Caco-2 (cell line): ENCODE measurements around the gene XPO4. TPM values are rescaled to one million over a fixed set of nuclear protein-coding genes. Genes with fewer than 3 reads are reported as not detected.

Experiments used
- BruUV-seq: library from RNA; stranded (reverse); fragments of 400-500 nt; replicated peaks from 2 replicates; lab custom pipeline; 2021; lab: Mats Ljungman, UMichigan
- CTCF ChIA-PET: fragments of 300-600 bp; sonication (Branson Sonifier 250); formaldehyde crosslinking; loops from one replicate; lab custom pipeline; 2022; ENCODE audit warnings: antibody characterized with exemption; lab: Charles Lee
- POLR2A ChIA-PET: fragments of 300-600 bp; sonication (Branson Sonifier 250); formaldehyde crosslinking; loops from one replicate; lab custom pipeline; 2022; ENCODE audit warnings: antibody characterized with exemption; lab: Charles Lee
- DNase-seq, 2 experiments: peaks; one replicate each; pipeline versions ENCODE4 v3.0.0 to v3.0.0-alpha.2; 2020 to 2022
- H3K27me3 ChIP-seq: replicated peaks from 2 replicates; pipeline ENCODE4 v1.6.0; 2011; ENCODE audit warnings: low read length; ENCODE audit not compliant: control insufficient read depth, insufficient read depth
- H3K36me3 ChIP-seq: 2 replicates; pipeline ENCODE4 v1.5.1; 2011; ENCODE audit warnings: low read length; ENCODE audit not compliant: control insufficient read depth, insufficient read depth
- H3K4me1 ChIP-seq: fragments of 250-450 bp; sonication (Bioruptor Pico); 2 replicates; pipeline ENCODE4 v1.5.1; 2020; ENCODE audit warnings: mild to moderate bottlenecking
- H3K4me3 ChIP-seq: 2 replicates; pipeline ENCODE4 v1.5.1; 2011; ENCODE audit warnings: low read depth, mild to moderate bottlenecking, control low read depth, low read length
- H3K9me3 ChIP-seq: fragments of 250-450 bp; sonication (Bioruptor Pico); 2 replicates; pipeline ENCODE4 v1.5.1; 2020; ENCODE audit warnings: mild to moderate bottlenecking, moderate library complexity
- H3K27ac Mint-ChIP-seq: one replicate; pipeline ENCODE4 v1.8.0; 2022; ENCODE audit warnings: mixed read lengths; ENCODE audit not compliant: unreplicated experiment
- H3K27me3 Mint-ChIP-seq: one replicate; pipeline ENCODE4 v1.8.0; 2022; ENCODE audit warnings: mixed read lengths; ENCODE audit not compliant: insufficient read depth, unreplicated experiment
- H3K36me3 Mint-ChIP-seq: one replicate; pipeline ENCODE4 v1.8.0; 2022; ENCODE audit warnings: mild to moderate bottlenecking, mixed read lengths; ENCODE audit not compliant: insufficient read depth, unreplicated experiment
- H3K4me1 Mint-ChIP-seq: one replicate; pipeline ENCODE4 v1.8.0; 2022; ENCODE audit warnings: low read depth, mixed read lengths; ENCODE audit not compliant: unreplicated experiment
- H3K4me3 Mint-ChIP-seq: one replicate; pipeline ENCODE4 v1.8.0; 2022; ENCODE audit warnings: mild to moderate bottlenecking, moderate library complexity, mixed read lengths; ENCODE audit not compliant: unreplicated experiment
- H3K9me3 Mint-ChIP-seq: one replicate; pipeline ENCODE4 v1.8.0; 2022; ENCODE audit warnings: mixed read lengths; ENCODE audit not compliant: unreplicated experiment
- intact Hi-C: fragments of 100-400 bp; cut with micrococcal nuclease; formaldehyde crosslinking; loops from one replicate; pipeline ENCODE4 v1.10.0; 2022; ENCODE audit not compliant: unreplicated experiment
- total RNA-seq: library from RNA; stranded (reverse); gene quantifications from 2 replicates; pipeline ENCODE4 v1.2.3, GENCODE V29; 2022
- TF ChIP-seq, protein P1 (sequence below), 2 experiments: fragments of 200-600 bp in 1 of 2; IDR thresholded peaks; 1 replicate in 1 of 2; 2 replicates in 1 of 2; pipeline versions ENCODE4 v1.5.1 to v1.8.0; 2011 to 2022; ENCODE audit warnings: antibody characterized with exemption in 1 of 2, control low read depth in 1 of 2, inconsistent platforms in 1 of 2, low read depth in 1 of 2, low read length in 1 of 2, mild to moderate bottlenecking in 1 of 2, moderate library complexity in 1 of 2; ENCODE audit not compliant: insufficient read depth in 1 of 2, severe bottlenecking in 1 of 2, unreplicated experiment in 1 of 2

The XPO4 gene
- total RNA-seq, 1 experiment from 2014 or later = 33.3 TPM

GRCh38 chr13:20740021-20740420 lies 162.5 kb downstream of the XPO4 start:
- H3K4me3 Mint-ChIP-seq = no peak overlapping the region
- no peak for DNase-seq
- no TSS peak for BruUV-seq
- TF ChIP-seq, protein P1, sequence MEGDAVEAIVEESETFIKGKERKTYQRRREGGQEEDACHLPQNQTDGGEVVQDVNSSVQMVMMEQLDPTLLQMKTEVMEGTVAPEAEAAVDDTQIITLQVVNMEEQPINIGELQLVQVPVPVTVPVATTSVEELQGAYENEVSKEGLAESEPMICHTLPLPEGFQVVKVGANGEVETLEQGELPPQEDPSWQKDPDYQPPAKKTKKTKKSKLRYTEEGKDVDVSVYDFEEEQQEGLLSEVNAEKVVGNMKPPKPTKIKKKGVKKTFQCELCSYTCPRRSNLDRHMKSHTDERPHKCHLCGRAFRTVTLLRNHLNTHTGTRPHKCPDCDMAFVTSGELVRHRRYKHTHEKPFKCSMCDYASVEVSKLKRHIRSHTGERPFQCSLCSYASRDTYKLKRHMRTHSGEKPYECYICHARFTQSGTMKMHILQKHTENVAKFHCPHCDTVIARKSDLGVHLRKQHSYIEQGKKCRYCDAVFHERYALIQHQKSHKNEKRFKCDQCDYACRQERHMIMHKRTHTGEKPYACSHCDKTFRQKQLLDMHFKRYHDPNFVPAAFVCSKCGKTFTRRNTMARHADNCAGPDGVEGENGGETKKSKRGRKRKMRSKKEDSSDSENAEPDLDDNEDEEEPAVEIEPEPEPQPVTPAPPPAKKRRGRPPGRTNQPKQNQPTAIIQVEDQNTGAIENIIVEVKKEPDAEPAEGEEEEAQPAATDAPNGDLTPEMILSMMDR (IDR thresholded peaks at IDR 0.05; ENCODE audit: insufficient read depth in 1 of 2, low read depth in 1 of 2, low read length in 1 of 2, severe bottlenecking in 1 of 2, unreplicated experiment in 1 of 2) = no peak
- no peaks in the 10 kb centered on the region for H3K9me3 Mint-ChIP-seq
- H3K4me1 ChIP-seq = peaks cover 4% of the 10 kb centered on the region
- no peaks in the 10 kb centered on the region for H3K36me3 Mint-ChIP-seq
- H3K27me3 Mint-ChIP-seq = no peaks in the 10 kb centered on the region
- H3K36me3 ChIP-seq = no peaks in the 10 kb centered on the region; the same call in 1 of the 2 replicates
- no peaks in the 10 kb centered on the region for H3K4me1 Mint-ChIP-seq
- ChIA-PET POLR2A (no interaction called here), CTCF (interaction anchor here (1.4 kb wide), 1 partner anchor 28 kb away, joined by 3 read pairs; no protein-coding TSS in a partner anchor)
- 0 out of 2 replicates have a peak, but pooled peaks cover 3% of the 10 kb centered on the region for H3K9me3 ChIP-seq
- H3K27me3 ChIP-seq = no peaks in the 10 kb centered on the region
- no peak overlapping the region for H3K4me3 ChIP-seq
- intact Hi-C loops = no loop called here
- H3K27ac Mint-ChIP-seq = no peak overlapping the region

DNA sequence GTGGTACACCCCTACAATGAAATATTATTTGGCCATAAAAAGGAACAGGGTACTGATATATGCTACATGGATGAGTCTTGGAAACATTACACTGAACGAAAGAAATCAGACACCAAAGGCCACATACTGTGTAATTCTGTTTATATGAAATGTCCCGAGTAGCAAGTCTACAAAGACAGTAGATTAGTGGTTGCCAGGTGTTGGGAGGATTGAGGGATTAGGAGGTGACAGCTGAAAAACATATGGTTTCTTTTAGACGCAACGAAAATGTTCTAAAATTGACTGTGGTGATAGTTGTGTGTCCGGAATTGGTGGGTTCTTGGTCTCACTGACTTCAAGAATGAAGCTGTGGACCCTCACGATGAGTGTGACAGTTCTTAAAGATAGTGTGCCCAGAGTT lies 163.9 kb downstream of the XPO4 start:
- no peaks in the 10 kb centered on the region for H3K27me3 Mint-ChIP-seq
- H3K4me3 ChIP-seq = no peak overlapping the region

DNA sequence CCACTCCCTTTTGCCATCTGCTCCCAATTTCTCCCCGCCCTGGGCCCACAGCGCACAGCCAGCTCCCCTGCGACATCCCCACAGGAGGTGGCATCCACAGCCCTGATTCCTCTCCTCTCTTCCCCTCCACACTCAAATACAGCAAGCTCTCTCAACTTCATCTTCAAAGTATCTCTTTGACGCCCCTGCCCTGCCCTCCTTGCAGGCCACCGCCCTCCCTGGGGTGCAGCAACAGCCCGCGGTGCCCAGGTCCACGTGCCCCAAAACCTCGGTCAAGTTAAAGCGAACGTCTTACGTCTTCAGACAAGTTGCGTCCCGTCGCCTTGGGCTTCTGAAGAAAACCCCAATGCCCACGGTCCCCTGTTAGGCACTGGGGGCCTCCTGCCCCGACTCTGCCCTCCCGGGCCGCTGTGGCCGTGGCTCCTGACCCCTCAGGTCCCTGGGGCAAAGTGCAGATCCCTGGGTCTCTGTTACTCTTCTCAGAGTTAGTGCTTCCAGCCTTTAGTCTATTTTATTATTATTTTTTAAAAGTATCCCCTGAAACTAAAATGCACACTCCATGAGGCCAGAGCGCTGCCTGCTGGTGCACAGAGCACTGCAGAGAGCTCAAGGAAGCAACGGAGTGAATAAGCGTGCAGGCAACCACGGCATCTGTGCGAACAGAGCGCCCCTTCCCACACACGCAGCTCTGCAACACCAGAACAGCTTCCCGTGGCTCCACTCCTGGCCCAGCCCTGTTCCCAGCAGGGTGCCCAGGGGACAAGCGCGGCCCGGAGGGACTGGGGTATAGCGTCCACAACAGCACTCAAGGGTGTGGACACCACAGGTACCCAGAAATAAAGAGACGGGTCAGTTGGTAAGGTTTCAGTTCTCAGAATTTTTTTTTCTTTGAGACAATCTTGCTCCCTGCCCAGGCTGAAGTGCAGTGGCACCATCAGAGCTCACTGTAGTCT lies 172.6 kb downstream of the XPO4 start:
- Mint-ChIP-seq H3K36me3 (no peaks in the 10 kb centered on the region), H3K27me3 (no peaks in the 10 kb centered on the region), H3K9me3 (no peaks in the 10 kb centered on the region), H3K4me1 (no peaks in the 10 kb centered on the region), H3K4me3 (no peak overlapping the region), H3K27ac (no peak overlapping the region)
- TF ChIP-seq, protein P1 (IDR thresholded peaks at IDR 0.05; ENCODE audit: insufficient read depth in 1 of 2, low read depth in 1 of 2, low read length in 1 of 2, severe bottlenecking in 1 of 2, unreplicated experiment in 1 of 2) = no peak
- BruUV-seq = no TSS peak
- intact Hi-C loops = loop anchor here (5.0 kb wide), 1 partner anchor 42 kb away; the partner anchor contains the start of gene EEF1AKMT1
- no peak for DNase-seq
- H3K27me3 ChIP-seq = no peaks in the 10 kb centered on the region
- no peak overlapping the region for H3K4me3 ChIP-seq
- no peaks in the 10 kb centered on the region for H3K36me3 ChIP-seq
- POLR2A ChIA-PET = no interaction called here
- H3K4me1 ChIP-seq = no peaks in the 10 kb centered on the region
- H3K9me3 ChIP-seq = no peaks in the 10 kb centered on the region
- CTCF ChIA-PET = interaction anchor here (0.6 kb wide), 1 partner anchor 802 kb away, joined by 3 read pairs; no protein-coding TSS in a partner anchor

More for the DNA sequence above, 163.9 kb downstream of the XPO4 start:
- Mint-ChIP-seq H3K4me1 (no peaks in the 10 kb centered on the region), H3K27ac (no peak overlapping the region), H3K9me3 (no peaks in the 10 kb centered on the region), H3K36me3 (no peaks in the 10 kb centered on the region), H3K4me3 (no peak overlapping the region)
- POLR2A ChIA-PET = no interaction called here
- Histone ChIP-seq H3K4me1 (peaks cover 4% of the 10 kb centered on the region), H3K36me3 (no peaks in the 10 kb centered on the region; the same call in 1 of the 2 replicates), H3K27me3 (no peaks in the 10 kb centered on the region), H3K9me3 (0 out of 2 replicates have a peak, but pooled peaks cover 3% of the 10 kb centered on the region)
- BruUV-seq = no TSS peak
- DNase-seq = no peak
- CTCF ChIA-PET = interaction anchor here (1.4 kb wide), 1 partner anchor 27 kb away, joined by 3 read pairs; no protein-coding TSS in a partner anchor
- intact Hi-C loops = no loop called here
- TF ChIP-seq, protein P1 (IDR thresholded peaks at IDR 0.05; ENCODE audit: insufficient read depth in 1 of 2, low read depth in 1 of 2, low read length in 1 of 2, severe bottlenecking in 1 of 2, unreplicated experiment in 1 of 2) = no peak
